ENCODE data around the gene ISCA2.

The ISCA2 gene

GRCh38 chr14:74508844-74509428 is 15.4 kb downstream of the ISCA2 start:
- no peak for DNase-seq

GRCh38 chr14:74509587-74510222 is 16.1 kb downstream of the ISCA2 start:
- DNase-seq: no peak

- no peak for DNase-seq
Measured at GRCh38 chr14:74510223-74510931, 16.8 kb downstream of the ISCA2 start.

- peak; percentile 48 to 53 for DNase-seq
Measured at GRCh38 chr14:74510959-74511409, 17.4 kb downstream of the ISCA2 start.

GRCh38 chr14:74511966-74512830 is 18.6 kb downstream of the ISCA2 start:
- no peak for DNase-seq

GRCh38 chr14:74514471-74514941 is 20.9 kb downstream of the ISCA2 start:
- DNase-seq: peak in 1 of 2 donors; percentile 52

GRCh38 chr14:74515891-74516412 is 22.4 kb downstream of the ISCA2 start:
- no peak for DNase-seq

- no peak for DNase-seq
Measured at GRCh38 chr14:74516451-74517160, 23.0 kb downstream of the ISCA2 start.

GRCh38 chr14:74517731-74518130 is 24.2 kb downstream of the ISCA2 start:
- no peak for DNase-seq

GRCh38 chr14:74518221-74518620 is 24.7 kb downstream of the ISCA2 start:
- DNase-seq: no peak

- no peak for DNase-seq
Measured at GRCh38 chr14:74519316-74520074, 25.9 kb downstream of the ISCA2 start.

GRCh38 chr14:74521756-74522155 is 28.2 kb downstream of the ISCA2 start:
- no peak for DNase-seq

GRCh38 chr14:74522740-74523139 is 29.2 kb downstream of the ISCA2 start:
- DNase-seq: no peak

GRCh38 chr14:74524076-74524811 is 30.7 kb downstream of the ISCA2 start:
- no peak for DNase-seq

GRCh38 chr14:74524812-74525135 is 31.2 kb downstream of the ISCA2 start:
- DNase-seq: no peak

- no peak for DNase-seq
Measured at GRCh38 chr14:74525361-74525851, 31.8 kb downstream of the ISCA2 start.

- DNase-seq: no peak
Measured at GRCh38 chr14:74526854-74527585, 33.5 kb downstream of the ISCA2 start.

- no peak for DNase-seq
Measured at GRCh38 chr14:74527736-74528280, 34.2 kb downstream of the ISCA2 start.

- no peak for DNase-seq
Measured at GRCh38 chr14:74528406-74528805, 34.8 kb downstream of the ISCA2 start.

- DNase-seq: no peak
Measured at GRCh38 chr14:74528886-74529285, 35.3 kb downstream of the ISCA2 start.

All from inflammatory macrophage treated with lipopolysaccharide for 1 hour (primary cell).